ENCODE results near the gene MS4A8.

The MS4A8 gene

GRCh38 chr11:60710482-60710881, 11.1 kb downstream of the MS4A8 start:
- TF ChIP-seq TCF12 (IDR thresholded peaks at IDR 0.05; ENCODE audit: low read depth) (no peak), USF1 (IDR thresholded peaks at IDR 0.05) (no peak), NFIC (IDR thresholded peaks at IDR 0.05) (no peak), CREB1 (IDR thresholded peaks at IDR 0.05; ENCODE audit: low read depth) (no peak), TAF1 (IDR thresholded peaks at IDR 0.05; ENCODE audit: low read depth) (no peak), EGR1 (IDR thresholded peaks at IDR 0.05) (no peak), FOXM1 (IDR thresholded peaks at IDR 0.05; ENCODE audit: borderline replicate concordance, low read depth) (no peak), EP300 (IDR thresholded peaks at IDR 0.05; ENCODE audit: borderline replicate concordance) (no peak), RAD21 (IDR thresholded peaks at IDR 0.05; ENCODE audit: low read depth) (no peak), TEAD4 (IDR thresholded peaks at IDR 0.05) (no peak), CEBPB (IDR thresholded peaks at IDR 0.05) (no peak)

- TF ChIP-seq TAF1 (IDR thresholded peaks at IDR 0.05; ENCODE audit: low read depth) (no peak), TCF12 (IDR thresholded peaks at IDR 0.05; ENCODE audit: low read depth) (no peak), CEBPB (IDR thresholded peaks at IDR 0.05) (no peak), ZBTB7A (IDR thresholded peaks at IDR 0.05; ENCODE audit: low read depth) (no peak), TEAD4 (IDR thresholded peaks at IDR 0.05) (no peak), NFIC (IDR thresholded peaks at IDR 0.05) (no peak), CREB1 (IDR thresholded peaks at IDR 0.05; ENCODE audit: low read depth) (no peak), YY1 (IDR thresholded peaks at IDR 0.05; ENCODE audit: low read depth) (no peak), RAD21 (IDR thresholded peaks at IDR 0.05; ENCODE audit: low read depth) (no peak), FOXM1 (IDR thresholded peaks at IDR 0.05; ENCODE audit: borderline replicate concordance, low read depth) (no peak), EP300 (IDR thresholded peaks at IDR 0.05; ENCODE audit: borderline replicate concordance) (no peak), USF1 (IDR thresholded peaks at IDR 0.05) (no peak), EGR1 (IDR thresholded peaks at IDR 0.05) (no peak)
- TF ChIP-seq, protein P1, sequence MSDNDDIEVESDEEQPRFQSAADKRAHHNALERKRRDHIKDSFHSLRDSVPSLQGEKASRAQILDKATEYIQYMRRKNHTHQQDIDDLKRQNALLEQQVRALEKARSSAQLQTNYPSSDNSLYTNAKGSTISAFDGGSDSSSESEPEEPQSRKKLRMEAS (IDR thresholded peaks at IDR 0.05) = no peak
- TF ChIP-seq, protein P2, sequence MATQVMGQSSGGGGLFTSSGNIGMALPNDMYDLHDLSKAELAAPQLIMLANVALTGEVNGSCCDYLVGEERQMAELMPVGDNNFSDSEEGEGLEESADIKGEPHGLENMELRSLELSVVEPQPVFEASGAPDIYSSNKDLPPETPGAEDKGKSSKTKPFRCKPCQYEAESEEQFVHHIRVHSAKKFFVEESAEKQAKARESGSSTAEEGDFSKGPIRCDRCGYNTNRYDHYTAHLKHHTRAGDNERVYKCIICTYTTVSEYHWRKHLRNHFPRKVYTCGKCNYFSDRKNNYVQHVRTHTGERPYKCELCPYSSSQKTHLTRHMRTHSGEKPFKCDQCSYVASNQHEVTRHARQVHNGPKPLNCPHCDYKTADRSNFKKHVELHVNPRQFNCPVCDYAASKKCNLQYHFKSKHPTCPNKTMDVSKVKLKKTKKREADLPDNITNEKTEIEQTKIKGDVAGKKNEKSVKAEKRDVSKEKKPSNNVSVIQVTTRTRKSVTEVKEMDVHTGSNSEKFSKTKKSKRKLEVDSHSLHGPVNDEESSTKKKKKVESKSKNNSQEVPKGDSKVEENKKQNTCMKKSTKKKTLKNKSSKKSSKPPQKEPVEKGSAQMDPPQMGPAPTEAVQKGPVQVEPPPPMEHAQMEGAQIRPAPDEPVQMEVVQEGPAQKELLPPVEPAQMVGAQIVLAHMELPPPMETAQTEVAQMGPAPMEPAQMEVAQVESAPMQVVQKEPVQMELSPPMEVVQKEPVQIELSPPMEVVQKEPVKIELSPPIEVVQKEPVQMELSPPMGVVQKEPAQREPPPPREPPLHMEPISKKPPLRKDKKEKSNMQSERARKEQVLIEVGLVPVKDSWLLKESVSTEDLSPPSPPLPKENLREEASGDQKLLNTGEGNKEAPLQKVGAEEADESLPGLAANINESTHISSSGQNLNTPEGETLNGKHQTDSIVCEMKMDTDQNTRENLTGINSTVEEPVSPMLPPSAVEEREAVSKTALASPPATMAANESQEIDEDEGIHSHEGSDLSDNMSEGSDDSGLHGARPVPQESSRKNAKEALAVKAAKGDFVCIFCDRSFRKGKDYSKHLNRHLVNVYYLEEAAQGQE (IDR thresholded peaks at IDR 0.05; ENCODE audit: low read depth) = no peak
Observed at GRCh38 chr11:60711276-60711675, 11.9 kb downstream of the MS4A8 start.

DNA sequence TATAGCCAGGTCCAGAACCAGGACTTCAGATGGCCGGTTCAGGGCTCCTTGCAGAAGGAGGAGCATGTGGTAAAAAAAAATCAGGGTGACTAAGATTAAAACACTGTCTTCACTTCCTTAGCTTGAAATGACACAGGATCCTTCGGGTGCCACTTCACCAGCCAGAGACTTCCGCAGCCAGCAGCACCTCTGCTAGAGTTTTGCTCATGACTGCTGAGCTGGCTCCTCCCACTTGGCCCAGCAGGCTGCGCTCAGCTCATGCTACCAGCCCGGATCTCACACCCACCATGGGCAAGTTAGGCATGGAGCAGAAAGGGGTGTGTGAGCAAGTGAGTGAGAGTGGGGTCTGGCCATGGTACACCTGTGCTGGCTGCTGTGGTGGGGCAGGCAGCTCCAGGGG, 18.5 kb downstream of the MS4A8 start:
- TF ChIP-seq TCF12 (IDR thresholded peaks at IDR 0.05; ENCODE audit: low read depth) = no peak
- no peak for TF ChIP-seq CEBPB (IDR thresholded peaks at IDR 0.05)
- TF ChIP-seq FOXM1 (IDR thresholded peaks at IDR 0.05; ENCODE audit: borderline replicate concordance, low read depth) = no peak
- TF ChIP-seq TAF1 (IDR thresholded peaks at IDR 0.05; ENCODE audit: low read depth) = no peak
- no peak for TF ChIP-seq ZBTB7A (IDR thresholded peaks at IDR 0.05; ENCODE audit: low read depth)
- TF ChIP-seq, protein P1 (IDR thresholded peaks at IDR 0.05) = no peak
- TF ChIP-seq, protein P2 (IDR thresholded peaks at IDR 0.05; ENCODE audit: low read depth) = no peak
- TF ChIP-seq NFIC (IDR thresholded peaks at IDR 0.05) = no peak
- TF ChIP-seq CREB1 (IDR thresholded peaks at IDR 0.05; ENCODE audit: low read depth) = no peak
- no peak for TF ChIP-seq USF1 (IDR thresholded peaks at IDR 0.05)
- no peak for TF ChIP-seq RAD21 (IDR thresholded peaks at IDR 0.05; ENCODE audit: low read depth)
- TF ChIP-seq EP300 (IDR thresholded peaks at IDR 0.05; ENCODE audit: borderline replicate concordance) = no peak

GRCh38 chr11:60718524-60719316, 19.3 kb downstream of the MS4A8 start:
- TF ChIP-seq, protein P1 (IDR thresholded peaks at IDR 0.05) = no peak
- TF ChIP-seq TEAD4 (IDR thresholded peaks at IDR 0.05) (no peak), NFIC (IDR thresholded peaks at IDR 0.05) (no peak), TAF1 (IDR thresholded peaks at IDR 0.05; ENCODE audit: low read depth) (no peak), EGR1 (IDR thresholded peaks at IDR 0.05) (no peak)
- TF ChIP-seq, protein P2 (IDR thresholded peaks at IDR 0.05; ENCODE audit: low read depth) = no peak

Measured in Ishikawa (cell line).